Measurements from ENCODE around the gene TNNI2.
"Not testable (repeated sequence)": the region's sequence is repeated elsewhere in the genome, so short reads cannot be mapped to it uniquely, and the experiment has no call there.

The TNNI2 gene

DNA sequence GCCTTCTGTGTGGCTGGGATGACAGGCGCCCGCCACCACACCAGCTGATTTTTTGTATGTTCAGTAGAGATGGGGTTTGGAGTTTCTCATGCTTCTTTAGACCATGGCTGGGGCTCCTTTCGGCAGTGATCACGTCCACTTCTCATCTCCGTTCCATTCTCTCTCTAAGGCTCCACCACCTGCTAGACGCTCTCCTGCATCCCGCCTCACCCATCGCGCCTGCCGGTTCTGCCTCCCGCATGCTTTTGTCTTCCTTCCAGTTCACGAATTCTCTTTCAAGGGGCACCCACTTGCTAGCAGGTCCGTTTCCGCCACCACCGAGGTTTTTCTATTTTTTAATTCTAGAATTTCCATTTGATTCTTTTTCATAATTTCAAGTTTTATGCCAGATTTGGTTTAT is 26.0 kb upstream of the TNNI2 start:
- in situ Hi-C loops (cut with HindIII; ENCODE audit: low pct_unique_long_range_greater_than_20kb, low sequenced_read_pairs): no loop called here
- no peak for DNase-seq (ENCODE audit: low read depth in 1 of 2, low spot score in 1 of 2)
- no peak for TF ChIP-seq JUND (IDR thresholded peaks at IDR 0.05; ENCODE audit: low read depth)

DNA sequence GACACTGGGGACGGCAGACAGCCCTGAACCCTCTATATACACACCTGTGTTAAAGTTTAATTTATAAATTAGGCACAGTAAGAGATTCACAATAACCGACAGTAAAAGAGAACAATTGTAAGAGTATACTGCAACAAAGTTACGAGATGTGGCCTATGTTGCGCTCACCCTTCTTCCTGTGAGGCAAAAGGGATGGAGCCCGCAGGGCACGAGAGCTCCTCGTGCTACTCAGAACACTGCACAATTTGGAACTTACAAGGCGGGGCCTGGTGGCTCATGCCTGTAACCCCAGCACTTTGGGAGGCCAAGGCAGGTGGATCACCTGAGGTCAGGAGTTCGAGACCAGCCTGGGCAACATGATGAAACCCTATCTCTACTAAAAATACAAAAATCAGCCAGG is 25.4 kb upstream of the TNNI2 start:
- in situ Hi-C loops (cut with HindIII; ENCODE audit: low pct_unique_long_range_greater_than_20kb, low sequenced_read_pairs); DNase-seq (ENCODE audit: low read depth in 1 of 2, low spot score in 1 of 2): not testable (repeated sequence)

- in situ Hi-C loops (cut with HindIII; ENCODE audit: low pct_unique_long_range_greater_than_20kb, low sequenced_read_pairs): no loop called here
- TF ChIP-seq JUND (IDR thresholded peaks at IDR 0.05; ENCODE audit: low read depth): no peak
- no peak for DNase-seq (ENCODE audit: low read depth in 1 of 2, low spot score in 1 of 2)
Measured at GRCh38 chr11:1814691-1815090, 24.1 kb upstream of the TNNI2 start.

DNA sequence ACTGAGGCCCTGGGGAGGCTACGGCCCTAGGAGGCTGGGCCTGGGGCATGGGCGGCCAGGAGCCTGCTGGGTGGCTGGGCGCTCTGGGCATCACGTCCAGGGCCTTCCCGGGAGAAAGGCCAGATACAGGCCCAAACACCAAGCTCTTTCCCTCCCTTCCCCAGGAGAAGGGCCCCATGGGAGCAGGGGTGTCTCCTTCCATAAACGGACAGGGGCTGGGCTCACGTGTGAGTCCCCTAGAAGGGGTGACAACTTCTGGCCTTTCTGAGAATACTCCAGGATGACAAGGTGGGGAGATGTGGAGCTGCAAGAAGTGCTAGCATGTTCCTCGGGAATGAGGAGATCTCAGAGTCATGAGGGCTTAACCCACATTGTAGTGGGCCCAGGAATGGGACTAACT is 23.5 kb upstream of the TNNI2 start:
- in situ Hi-C loops (cut with HindIII; ENCODE audit: low pct_unique_long_range_greater_than_20kb, low sequenced_read_pairs): no loop called here
- TF ChIP-seq JUND (IDR thresholded peaks at IDR 0.05; ENCODE audit: low read depth): no peak
- DNase-seq (ENCODE audit: low read depth in 1 of 2, low spot score in 1 of 2): no peak

DNA sequence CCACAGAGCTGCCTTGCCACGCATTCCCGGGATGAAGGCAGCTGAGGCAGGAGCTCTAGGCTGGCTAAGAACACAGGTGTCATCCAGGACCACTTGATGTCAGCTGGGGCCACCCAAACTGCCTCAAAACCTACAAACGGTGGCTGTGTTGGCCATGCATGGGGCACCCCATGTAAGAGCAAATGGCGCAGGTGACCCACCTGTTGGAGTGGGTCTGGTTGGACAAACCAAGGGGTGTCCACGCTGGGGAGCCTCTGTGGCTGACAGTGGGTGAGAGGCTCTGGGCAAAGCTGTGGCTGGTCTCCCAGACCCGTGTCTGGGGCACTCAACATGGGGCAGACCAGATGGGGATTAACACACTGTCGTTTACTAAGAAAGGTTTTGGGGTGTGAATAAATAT is 23.0 kb upstream of the TNNI2 start:
- in situ Hi-C loops (cut with HindIII; ENCODE audit: low pct_unique_long_range_greater_than_20kb, low sequenced_read_pairs): no loop called here
- DNase-seq (ENCODE audit: low read depth in 1 of 2, low spot score in 1 of 2): no peak
- TF ChIP-seq JUND (IDR thresholded peaks at IDR 0.05; ENCODE audit: low read depth): no peak

- no peak for TF ChIP-seq JUND (IDR thresholded peaks at IDR 0.05; ENCODE audit: low read depth)
- DNase-seq (ENCODE audit: low read depth in 1 of 2, low spot score in 1 of 2): no peak
- in situ Hi-C loops (cut with HindIII; ENCODE audit: low pct_unique_long_range_greater_than_20kb, low sequenced_read_pairs): no loop called here
Measured at GRCh38 chr11:1817000-1817399, 21.8 kb upstream of the TNNI2 start.

- no peak for TF ChIP-seq JUND (IDR thresholded peaks at IDR 0.05; ENCODE audit: low read depth)
- no peak for DNase-seq (ENCODE audit: low read depth in 1 of 2, low spot score in 1 of 2)
- in situ Hi-C loops (cut with HindIII; ENCODE audit: low pct_unique_long_range_greater_than_20kb, low sequenced_read_pairs): no loop called here
Measured at GRCh38 chr11:1817511-1817910, 21.3 kb upstream of the TNNI2 start.

DNA sequence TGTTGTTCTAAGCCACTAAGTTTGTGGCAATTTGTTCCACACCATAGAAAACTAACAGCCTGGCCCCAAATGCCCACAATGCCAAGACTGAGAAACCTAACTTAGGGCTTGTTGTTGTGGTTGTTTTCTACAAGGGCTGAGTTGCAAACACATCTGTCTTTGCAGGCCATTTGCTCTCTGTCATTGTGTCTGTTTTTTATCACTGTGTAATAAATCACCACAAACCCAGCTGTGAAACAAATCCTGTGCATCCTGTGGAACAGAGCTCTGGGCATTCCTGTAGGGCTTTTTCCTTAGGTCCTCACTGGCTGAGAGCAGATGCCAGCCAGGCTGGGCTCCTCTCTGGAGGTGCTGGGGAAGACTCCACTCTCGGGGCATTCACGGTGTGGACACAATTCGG is 19.7 kb upstream of the TNNI2 start:
- in situ Hi-C loops (cut with HindIII; ENCODE audit: low pct_unique_long_range_greater_than_20kb, low sequenced_read_pairs): no loop called here
- DNase-seq (ENCODE audit: low read depth in 1 of 2, low spot score in 1 of 2): no peak
- no peak for TF ChIP-seq JUND (IDR thresholded peaks at IDR 0.05; ENCODE audit: low read depth)

DNA sequence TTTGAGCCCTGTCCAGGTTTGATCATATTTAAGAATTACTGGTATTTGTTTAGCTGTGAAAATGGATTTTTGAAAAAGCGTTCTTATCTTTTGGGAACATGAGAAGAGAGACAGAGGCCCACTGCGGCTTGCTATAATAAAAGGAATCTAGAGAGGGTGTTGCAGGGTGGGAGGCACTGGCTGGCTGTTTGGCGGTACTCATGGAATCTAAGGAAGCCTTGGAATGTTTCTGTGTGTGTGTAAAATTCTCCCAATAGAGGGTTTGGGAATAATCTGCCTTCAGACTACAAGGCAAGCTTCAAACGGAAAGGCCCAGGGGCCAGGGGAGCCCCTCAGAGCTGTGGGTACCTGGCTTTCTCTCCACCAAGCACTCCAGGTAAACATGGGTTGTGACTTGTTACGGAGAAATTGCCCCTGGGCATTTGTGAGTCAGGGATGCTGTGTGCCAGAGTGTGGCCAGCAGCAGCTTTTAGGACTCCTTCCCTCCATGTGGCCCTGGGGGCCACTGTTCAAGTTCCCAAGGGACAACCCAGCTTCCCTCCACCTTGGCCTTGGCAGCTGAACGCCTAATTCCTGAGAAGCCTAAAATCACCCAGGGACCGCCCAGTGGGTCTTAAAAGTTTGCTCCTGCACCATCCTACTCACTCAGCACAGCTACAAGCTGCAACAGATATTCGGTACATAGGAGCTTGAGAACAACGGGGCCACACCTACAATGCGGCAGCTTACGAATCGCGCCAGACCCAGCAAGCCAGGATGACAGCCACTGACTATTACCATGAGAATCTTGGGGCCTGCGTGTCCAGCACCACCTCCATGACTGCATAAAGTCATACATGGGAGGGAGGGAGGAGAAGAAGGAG is 18.1 kb upstream of the TNNI2 start:
- in situ Hi-C loops (cut with HindIII; ENCODE audit: low pct_unique_long_range_greater_than_20kb, low sequenced_read_pairs): no loop called here
- no peak for DNase-seq (ENCODE audit: low read depth in 1 of 2, low spot score in 1 of 2)
- TF ChIP-seq JUND (IDR thresholded peaks at IDR 0.05; ENCODE audit: low read depth): no peak

DNA sequence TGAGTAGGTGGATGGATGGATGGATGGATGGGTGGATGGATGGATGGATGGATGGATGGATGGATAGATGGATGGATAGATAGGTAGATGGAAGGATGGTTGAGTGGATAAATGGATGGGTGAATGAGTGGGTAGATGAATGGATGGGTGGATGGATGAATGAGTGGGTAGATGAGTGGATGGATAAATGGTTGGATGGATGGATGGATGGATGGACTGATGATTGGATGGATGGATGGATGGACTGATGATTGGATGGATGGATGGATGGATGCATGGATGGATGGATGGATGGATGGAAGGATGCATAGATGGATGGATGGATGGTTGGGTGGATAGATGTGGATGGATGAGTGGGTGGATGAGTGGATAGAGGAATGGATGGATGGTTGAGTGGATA is 17.2 kb upstream of the TNNI2 start:
- DNase-seq (ENCODE audit: low read depth in 1 of 2, low spot score in 1 of 2): no peak
- TF ChIP-seq JUND (IDR thresholded peaks at IDR 0.05; ENCODE audit: low read depth): no peak
- in situ Hi-C loops (cut with HindIII; ENCODE audit: low pct_unique_long_range_greater_than_20kb, low sequenced_read_pairs): no loop called here

GRCh38 chr11:1822648-1823375 is 16.0 kb upstream of the TNNI2 start:
- TF ChIP-seq JUND (IDR thresholded peaks at IDR 0.05; ENCODE audit: low read depth): no peak
- DNase-seq (ENCODE audit: low read depth in 1 of 2, low spot score in 1 of 2): no peak
- in situ Hi-C loops (cut with HindIII; ENCODE audit: low pct_unique_long_range_greater_than_20kb, low sequenced_read_pairs): no loop called here

GRCh38 chr11:1823376-1824220 is 15.2 kb upstream of the TNNI2 start:
- in situ Hi-C loops (cut with HindIII; ENCODE audit: low pct_unique_long_range_greater_than_20kb, low sequenced_read_pairs): no loop called here
- DNase-seq (ENCODE audit: low read depth in 1 of 2, low spot score in 1 of 2): no peak
- no peak for TF ChIP-seq JUND (IDR thresholded peaks at IDR 0.05; ENCODE audit: low read depth)
